A549 (cell line): Measurements from ENCODE around the gene SELENOM. TPM values are rescaled to one million over a fixed set of nuclear protein-coding genes. Genes with fewer than 3 reads are reported as not detected.

Experiments used
- ATAC-seq, 2 experiments: fragments of 200-7000 bp in 1 of 2; fragments of >200 bp in 1 of 2; cut with Nextera tagmentation in 1 of 2; cut with Tn5 transposase in 1 of 2; 3 replicates each; pipeline versions ENCODE4 v1.8.0 to v1.9.1; 2018 to 2020; ENCODE audit warnings: mild to moderate bottlenecking in 1 of 2, moderate library complexity in 1 of 2
- CTCF ChIA-PET: fragments of 300-600 bp; sonication (Branson Sonifier 250); formaldehyde crosslinking; extraction: SDS; loops from one replicate; lab custom pipeline; 2021; ENCODE audit warnings: antibody characterized with exemption, inconsistent platforms; lab: Yijun Ruan, JAX
- POLR2A ChIA-PET: fragments of 350-600 bp; formaldehyde crosslinking; extraction: SDS; loops from one replicate; lab custom pipeline; 2021; ENCODE audit warnings: antibody characterized with exemption, inconsistent platforms; lab: Yijun Ruan, JAX
- DNase-seq, 2 experiments: peaks; one replicate each; pipeline versions ENCODE4 v3.0.0 to v3.0.0-alpha.2; 2011 to 2016; ENCODE audit warnings: low read depth in 1 of 2, low spot score in 1 of 2
- FAIRE-seq: peaks from 2 replicates; lab custom pipeline; 2011; peaks lifted over from hg19 to GRCh38; lab: Jason Lieb, UNC
- H3K27ac ChIP-seq, 2 experiments: fragments of >200 bp; sonication (Bioruptor Twin); formaldehyde crosslinking; 3 replicates each; pipeline ENCODE4 v1.5.1; 2016 to 2017
- H3K4me1 ChIP-seq: fragments of >200 bp; sonication (Bioruptor Twin); formaldehyde crosslinking; 3 replicates; pipeline ENCODE4 v1.6.1; 2016
- H3K4me2 ChIP-seq: fragments of >200 bp; sonication (Bioruptor Twin); formaldehyde crosslinking; 3 replicates; pipeline ENCODE4 v1.6.1; 2016
- H3K4me3 ChIP-seq: fragments of >200 bp; sonication (Bioruptor Twin); formaldehyde crosslinking; 3 replicates; pipeline ENCODE4 v1.5.1; 2016
- H3K9me3 ChIP-seq: fragments of >200 bp; sonication (Bioruptor Twin); formaldehyde crosslinking; 3 replicates; pipeline ENCODE4 v1.6.1; 2016
- CBX8 ChIP-seq: fragments of 200-600 bp; sonication (generic); IDR thresholded peaks from 2 replicates; pipeline ENCODE4 v1.6.1; 2016
- CHD4 ChIP-seq: fragments of 200-600 bp; sonication (generic); IDR thresholded peaks from 2 replicates; pipeline ENCODE4 v1.6.1; 2016; ENCODE audit warnings: antibody characterized with exemption, mild to moderate bottlenecking, borderline replicate concordance
- CTCF ChIP-seq: fragments of >200 bp; sonication (Bioruptor Twin); formaldehyde crosslinking; IDR thresholded peaks from 3 replicates; pipeline ENCODE4 v1.5.1; 2016
- FOSB ChIP-seq: fragments of 250-450 bp; sonication (Bioruptor Pico); IDR thresholded peaks from 2 replicates; pipeline ENCODE4 v1.5.0; 2020; ENCODE audit warnings: mild to moderate bottlenecking, moderate library complexity
- HDAC2 ChIP-seq: fragments of 200-600 bp; sonication (generic); IDR thresholded peaks from 2 replicates; pipeline ENCODE4 v1.6.1; 2016
- HEYL ChIP-seq: fragments of 250-450 bp; sonication (Bioruptor Pico); IDR thresholded peaks from 2 replicates; pipeline ENCODE4 v1.8.0; 2021; ENCODE audit warnings: mild to moderate bottlenecking, moderate library complexity
- HOXA7 ChIP-seq: fragments of 250-450 bp; sonication (Bioruptor Pico); IDR thresholded peaks from 2 replicates; pipeline ENCODE4 v1.5.0; 2020; ENCODE audit warnings: mild to moderate bottlenecking, moderate library complexity
- HOXB13 ChIP-seq: fragments of 250-450 bp; sonication (Bioruptor Pico); IDR thresholded peaks from 2 replicates; pipeline ENCODE4 v1.5.0; 2020; ENCODE audit warnings: low read depth, mild to moderate bottlenecking, moderate library complexity
- JUN ChIP-seq, 2 experiments: fragments of >200 bp; sonication (Bioruptor Twin); formaldehyde crosslinking; IDR thresholded peaks; 2 replicates in 1 of 2; 3 replicates in 1 of 2; pipeline ENCODE4 v1.6.1; 2016 to 2017
- KDM1A ChIP-seq: fragments of 200-600 bp; sonication (generic); IDR thresholded peaks from 2 replicates; pipeline ENCODE4 v1.6.1; 2016; ENCODE audit warnings: low read depth, mild to moderate bottlenecking
- MAFK ChIP-seq: fragments of 450-650 bp; IDR thresholded peaks from 2 replicates; pipeline ENCODE4 v1.6.1; 2014; ENCODE audit not compliant: partially characterized antibody
- MAZ ChIP-seq: fragments of 150-350 bp; IDR thresholded peaks from 2 replicates; pipeline ENCODE4 v1.6.1; 2014; ENCODE audit warnings: antibody characterized with exemption, low read depth, low read length, borderline replicate concordance
- PBX3 ChIP-seq: IDR thresholded peaks from 2 replicates; pipeline ENCODE4 v1.6.1; 2012
- PHF8 ChIP-seq: fragments of 200-600 bp; sonication (generic); IDR thresholded peaks from 2 replicates; pipeline ENCODE4 v1.6.1; 2016; ENCODE audit warnings: low read depth, mild to moderate bottlenecking, antibody characterized with exemption, moderate library complexity, borderline replicate concordance
- POLR2A ChIP-seq: IDR thresholded peaks from 2 replicates; pipeline ENCODE4 v1.6.1; 2012; ENCODE audit warnings: mild to moderate bottlenecking, low read length
- RAD21 ChIP-seq, 2 experiments: fragments of >200 bp in 1 of 2; sonication (Bioruptor Twin) in 1 of 2; formaldehyde crosslinking in 1 of 2; IDR thresholded peaks in 1 of 2; conservative IDR thresholded peaks in 1 of 2; 2 replicates in 1 of 2; 3 replicates in 1 of 2; pipeline ENCODE4 v1.6.1; 2012 to 2018; ENCODE audit warnings: inconsistent platforms in 1 of 2
- RARB ChIP-seq: fragments of 250-450 bp; sonication (Bioruptor Pico); IDR thresholded peaks from 2 replicates; pipeline ENCODE4 v1.8.0; 2021; ENCODE audit warnings: mild to moderate bottlenecking, moderate library complexity
- RFX5 ChIP-seq: fragments of 450-650 bp; IDR thresholded peaks from 2 replicates; pipeline ENCODE4 v1.7.1; 2014; ENCODE audit warnings: antibody characterized with exemption, mild to moderate bottlenecking, moderate library complexity
- RNF2 ChIP-seq: fragments of 200-600 bp; sonication (generic); IDR thresholded peaks from 2 replicates; pipeline ENCODE4 v1.6.1; 2016; ENCODE audit warnings: low read depth, mild to moderate bottlenecking, antibody characterized with exemption, moderate library complexity, borderline replicate concordance
- SMC3 ChIP-seq: fragments of >200 bp; sonication (Bioruptor Twin); formaldehyde crosslinking; IDR thresholded peaks from 3 replicates; pipeline ENCODE4 v1.6.1; 2018; ENCODE audit warnings: inconsistent platforms
- TFCP2L1 ChIP-seq: fragments of 250-450 bp; sonication (Bioruptor Pico); IDR thresholded peaks from 2 replicates; pipeline ENCODE4 v1.5.0; 2021; ENCODE audit warnings: mild to moderate bottlenecking
- TP53 ChIP-seq: fragments of 250-450 bp; sonication (Bioruptor Pico); IDR thresholded peaks from 2 replicates; pipeline ENCODE4 v1.5.0; 2021; ENCODE audit warnings: mild to moderate bottlenecking, moderate library complexity
- ZC3H11A ChIP-seq: fragments of 450-650 bp; IDR thresholded peaks from 2 replicates; pipeline ENCODE4 v1.6.1; 2014; ENCODE audit warnings: antibody characterized with exemption, mild to moderate bottlenecking
- ZFP36 ChIP-seq: fragments of 450-650 bp; IDR thresholded peaks from 2 replicates; pipeline ENCODE4 v1.6.1; 2014; ENCODE audit warnings: borderline replicate concordance; ENCODE audit not compliant: partially characterized antibody
- ZSCAN20 ChIP-seq: fragments of 250-450 bp; sonication (Bioruptor Pico); IDR thresholded peaks from 2 replicates; pipeline ENCODE4 v1.8.0; 2022; ENCODE audit warnings: mild to moderate bottlenecking, moderate library complexity
- WGBS: methylation state at CpG from one replicate; pipeline ENCODE4 v1.1.6; 2017; ENCODE audit errors: missing lambda C conversion rate; 5-methylcytosine and 5-hydroxymethylcytosine counted together
- polyA plus RNA-seq, 4 experiments: library from polyadenylated mRNA; depleted of rRNA in 3 of 4; stranded (reverse); fragments of >200 nt; fragmentation: RNase III in 1 of 4; extraction: RNeasy Plus Mini Kit Qiagen cat#74134 plus additional on column Dnase treatment in 1 of 4; gene quantifications; 2 replicates in 3 of 4; 3 replicates in 1 of 4; pipeline ENCODE4 v1.2.3, GENCODE V29; 2011 to 2017

Gene SELENOM
- polyA plus RNA-seq, 2 of the 4 experiments (the other 2 are of a cell fraction), result 15.3 to 46.5 TPM

DNA sequence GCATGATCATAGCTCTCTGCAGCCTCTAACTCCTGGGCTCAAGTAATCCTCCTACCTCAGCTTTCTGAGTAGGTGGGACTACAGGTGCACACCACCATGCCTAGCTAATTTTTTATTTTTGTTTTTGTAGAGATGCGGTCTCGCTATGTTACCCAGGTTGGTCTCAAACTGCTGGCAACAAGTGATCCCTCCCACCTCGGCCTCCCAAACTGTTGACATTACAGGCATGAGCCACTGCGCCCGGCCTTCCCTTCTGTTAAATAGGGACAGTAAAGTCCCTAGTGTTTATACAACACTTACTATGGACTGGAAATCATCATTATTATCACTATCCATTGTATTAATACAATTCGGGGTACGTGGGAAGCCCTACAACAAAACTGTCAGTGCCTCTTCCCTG lies 12.6 kb downstream of the SELENOM start:
- no peak overlapping the region for H3K4me3 ChIP-seq
- ChIA-PET POLR2A (interaction anchor here (0.9 kb wide), 1 partner anchor 126 kb away, joined by 5 read pairs; the partner anchor contains the start of genes MORC2 and TUG1), CTCF (interaction anchor here (1.2 to 5.4 kb wide), 4 partner anchors 10 to 178 kb away, joined by 3 to 44 read pairs (median 9); partner anchors contain the start of gene SELENOM)
- no peak for FAIRE-seq
- 92% methylated on average over 7 of the region's 7 CpGs for WGBS
- no peak for DNase-seq
- no peak for TF ChIP-seq HOXB13 (CRISPR knock-in tag)
- TF ChIP-seq POLR2A, result no peak
- no peak for TF ChIP-seq CTCF
- TF ChIP-seq FOSB, result no peak
- TF ChIP-seq RNF2, result no peak
- no peak for TF ChIP-seq JUN (IDR thresholded peaks at IDR 0.05)
- no peak for TF ChIP-seq PBX3
- no peak for TF ChIP-seq HOXA7
- no peak for TF ChIP-seq RFX5
- TF ChIP-seq ZSCAN20 (CRISPR knock-in tag), result no peak
- TF ChIP-seq KDM1A, result no peak
- TF ChIP-seq CBX8, result no peak
- TF ChIP-seq ZC3H11A, result no peak
- no peak for TF ChIP-seq CHD4
- H3K4me2 ChIP-seq, result no peak overlapping the region
- ATAC-seq, result no peak
- H3K4me1 ChIP-seq, result no peaks in the 10 kb centered on the region
- H3K27ac ChIP-seq, result no peak overlapping the region
- no peaks in the 10 kb centered on the region for H3K9me3 ChIP-seq

- WGBS, result 63% methylated on average over 4 of the region's 5 CpGs
- no peaks in the 10 kb centered on the region for H3K9me3 ChIP-seq
- H3K4me3 ChIP-seq, result no peak overlapping the region
- CTCF ChIA-PET, result interaction anchor here (1.2 to 5.4 kb wide), 6 partner anchors 9 to 178 kb away, joined by 3 to 44 read pairs (median 10); partner anchors contain the start of gene SELENOM
- ATAC-seq (no peak), FAIRE-seq (no peak), DNase-seq (no peak)
- POLR2A ChIA-PET, result interaction anchor here (1.1 kb wide), 1 partner anchor 8 kb away, joined by 3 read pairs; no protein-coding TSS in a partner anchor
- H3K27ac ChIP-seq, result no peak overlapping the region
- TF ChIP-seq RAD21 (conservative IDR thresholded peaks at IDR 0.05 in 1 of 2, IDR thresholded peaks at IDR 0.05 in 1 of 2) (no peak), CTCF (no peak), TFCP2L1 (CRISPR knock-in tag) (no peak), MAZ (no peak), ZC3H11A (no peak), HDAC2 (no peak), MAFK (no peak), PHF8 (no peak), HEYL (CRISPR knock-in tag) (no peak), TP53 (CRISPR knock-in tag) (no peak), ZFP36 (no peak), RARB (CRISPR knock-in tag) (no peak), SMC3 (no peak)
- no peaks in the 10 kb centered on the region for H3K4me1 ChIP-seq
- no peak overlapping the region for H3K4me2 ChIP-seq
Measured at GRCh38 chr22:31094021-31094551, 13.3 kb downstream of the SELENOM start.
